HepG2 (cell line): Measurements from ENCODE around the gene PPP2R5E. TPM values are rescaled to one million over a fixed set of nuclear protein-coding genes. Genes with fewer than 3 reads are reported as not detected.

Experiments
- CBX5 ChIP-seq: sonication (generic); formaldehyde crosslinking; IDR thresholded peaks from 2 replicates; pipeline ENCODE4 v1.4.0; 2020; ENCODE audit warnings: missing genetic modification reagents, borderline replicate concordance
- CEBPG ChIP-seq: IDR thresholded peaks from 2 replicates; pipeline ENCODE4 v1.6.1; 2016
- CERS6 ChIP-seq: sonication (generic); formaldehyde crosslinking; IDR thresholded peaks from 2 replicates; pipeline ENCODE4 v1.5.0; 2020; ENCODE audit warnings: missing genetic modification reagents
- CHD4 ChIP-seq: fragments of 200-600 bp; sonication (generic); IDR thresholded peaks from 2 replicates; pipeline ENCODE4 v1.7.0; 2017; ENCODE audit warnings: mild to moderate bottlenecking, low read length, borderline replicate concordance
- FOXC1 ChIP-seq: sonication (generic); formaldehyde crosslinking; IDR thresholded peaks from 2 replicates; pipeline ENCODE4 v1.8.0; 2022; ENCODE audit warnings: mild to moderate bottlenecking, missing genetic modification reagents, borderline replicate concordance
- FOXJ3 ChIP-seq: sonication (generic); formaldehyde crosslinking; IDR thresholded peaks from 2 replicates; pipeline ENCODE4 v1.4.0; 2020; ENCODE audit warnings: missing genetic modification reagents, mild to moderate bottlenecking, borderline replicate concordance
- GMEB1 ChIP-seq: sonication (generic); formaldehyde crosslinking; IDR thresholded peaks from 2 replicates; pipeline ENCODE4 v1.5.1; 2020; ENCODE audit warnings: missing genetic modification reagents, mild to moderate bottlenecking, borderline replicate concordance
- HMG20B ChIP-seq: conservative IDR thresholded peaks from 2 replicates; pipeline ENCODE4 v1.6.1; 2016; ENCODE audit warnings: missing genetic modification reagents, missing compliant biosample characterization
- IRF2 ChIP-seq: IDR thresholded peaks from 2 replicates; pipeline ENCODE4 v1.6.1; 2018; ENCODE audit warnings: missing genetic modification reagents, missing compliant biosample characterization
- KDM3A ChIP-seq: IDR thresholded peaks from 2 replicates; pipeline ENCODE4 v1.6.1; 2018; ENCODE audit warnings: low read depth, missing compliant biosample characterization
- KLF11 ChIP-seq: IDR thresholded peaks from 2 replicates; pipeline ENCODE4 v1.6.1; 2016; ENCODE audit warnings: missing compliant biosample characterization
- MED13 ChIP-seq: sonication (generic); formaldehyde crosslinking; IDR thresholded peaks from 2 replicates; pipeline ENCODE4 v1.5.0; 2020; ENCODE audit warnings: missing genetic modification reagents
- NBN ChIP-seq: fragments of 450-650 bp; conservative IDR thresholded peaks from 2 replicates; pipeline ENCODE4 v1.6.1; 2017
- NFKB2 ChIP-seq: sonication (generic); formaldehyde crosslinking; IDR thresholded peaks from 2 replicates; pipeline ENCODE4 v1.4.0; 2020; ENCODE audit warnings: missing genetic modification reagents, borderline replicate concordance
- NFKBIZ ChIP-seq: IDR thresholded peaks from 2 replicates; pipeline ENCODE4 v1.6.1; 2018; ENCODE audit warnings: missing genetic modification reagents, missing compliant biosample characterization
- SNAI1 ChIP-seq: sonication (generic); formaldehyde crosslinking; IDR thresholded peaks from 2 replicates; pipeline ENCODE4 v1.5.0; 2020; ENCODE audit warnings: mild to moderate bottlenecking, missing genetic modification reagents, borderline replicate concordance
- SYNCRIP ChIP-seq: fragments of 200-400 bp; formaldehyde crosslinking; IDR thresholded peaks from 2 replicates; pipeline ENCODE4 v1.6.1; 2018; ENCODE audit warnings: mild to moderate bottlenecking, low read depth, low read length; ENCODE audit not compliant: insufficient read depth
- ZBED4 ChIP-seq: sonication (generic); formaldehyde crosslinking; IDR thresholded peaks from 2 replicates; pipeline ENCODE4 v1.4.0; 2020; ENCODE audit warnings: missing genetic modification reagents, borderline replicate concordance
- ZBTB3 ChIP-seq: sonication (generic); formaldehyde crosslinking; IDR thresholded peaks from 2 replicates; pipeline ENCODE4 v1.4.0; 2020; ENCODE audit warnings: low read depth, mild to moderate bottlenecking, moderate library complexity, missing genetic modification reagents, borderline replicate concordance
- ZNF414 ChIP-seq: sonication (generic); formaldehyde crosslinking; IDR thresholded peaks from 2 replicates; pipeline ENCODE4 v1.5.0; 2020; ENCODE audit warnings: missing genetic modification reagents
- ZNF552 ChIP-seq: sonication (generic); formaldehyde crosslinking; IDR thresholded peaks from 2 replicates; pipeline ENCODE4 v1.9.0; 2022; ENCODE audit warnings: missing genetic modification reagents, mild to moderate bottlenecking, borderline replicate concordance
- ZNF598 ChIP-seq: sonication (generic); formaldehyde crosslinking; IDR thresholded peaks from 2 replicates; pipeline ENCODE4 v1.5.1; 2020; ENCODE audit warnings: mild to moderate bottlenecking, missing genetic modification reagents, borderline replicate concordance
- ZNF703 ChIP-seq: sonication (generic); formaldehyde crosslinking; IDR thresholded peaks from 2 replicates; pipeline ENCODE4 v1.5.1; 2020; ENCODE audit warnings: missing genetic modification reagents, mild to moderate bottlenecking, moderate library complexity, borderline replicate concordance
- ZNF780A ChIP-seq: sonication (generic); formaldehyde crosslinking; IDR thresholded peaks from 2 replicates; pipeline ENCODE4 v1.8.0; 2022; ENCODE audit warnings: mild to moderate bottlenecking, missing genetic modification reagents, moderate library complexity
- ZNF788 ChIP-seq: sonication (generic); formaldehyde crosslinking; IDR thresholded peaks from 2 replicates; pipeline ENCODE4 v1.5.0; 2020; ENCODE audit warnings: mild to moderate bottlenecking, missing genetic modification reagents, borderline replicate concordance
- polyA plus RNA-seq, 8 experiments: library from polyadenylated mRNA; depleted of rRNA in 3 of 8; stranded (reverse) in 7 of 8; unstranded in 1 of 8; fragments of >200 nt; fragmentation: Illumina TruSeq in 4 of 8; extraction: Trizol in 4 of 8; gene quantifications; 2 replicates each; pipeline versions ENCODE4 v1.2.1 to v1.2.3, GENCODE V29; 2011 to 2016; ENCODE audit warnings: low read depth in 4 of 8, missing spikeins in 1 of 8, mixed read lengths in 1 of 8; ENCODE audit not compliant: insufficient read depth in 1 of 8
- total RNA-seq, 5 experiments: library from RNA; depleted of rRNA; stranded (reverse); fragments of >200 nt; fragmentation: Illumina TruSeq; extraction: Trizol; gene quantifications; 2 replicates each; pipeline ENCODE4 v1.2.3, GENCODE V29; 2016; ENCODE audit warnings: low read depth in 1 of 5

Gene PPP2R5E
- total and polyA plus RNA-seq, 2 of the 13 experiments (the other 11 are each of a cell fraction or from before 2014, with no cell fraction given) = 8.9 to 11.0 TPM

GRCh38 chr14:63543826-63544406, 739 bp upstream of the PPP2R5E start (continued):
- TF ChIP-seq CEBPG (no peak), ZNF552 (CRISPR knock-in tag) (no peak), KLF11 (no peak), MED13 (CRISPR knock-in tag) (no peak), GMEB1 (CRISPR knock-in tag) (no peak), ZBTB3 (CRISPR knock-in tag) (no peak), CBX5 (CRISPR knock-in tag) (0 out of 2 replicates have a peak, but pooled peaks have one; percentile 15), NFKB2 (CRISPR knock-in tag) (no peak), IRF2 (no peak), ZNF598 (no peak), ZNF780A (CRISPR knock-in tag) (no peak), SNAI1 (no peak), NFKBIZ (CRISPR knock-in tag) (no peak), FOXJ3 (CRISPR knock-in tag) (no peak), ZNF703 (CRISPR knock-in tag) (no peak), HMG20B (CRISPR knock-in tag) (no peak; the same call in 1 of the 2 replicates), CHD4 (no peak), KDM3A (CRISPR knock-in tag) (no peak), CERS6 (CRISPR knock-in tag) (no peak), FOXC1 (CRISPR knock-in tag) (no peak), ZNF788 (0 out of 2 replicates have a peak, but pooled peaks have one; percentile 6), NBN (no peak), SYNCRIP (no peak), ZNF414 (CRISPR knock-in tag) (0 out of 2 replicates have a peak, but pooled peaks have one; percentile 16), ZBED4 (CRISPR knock-in tag) (no peak)
